ENCODE measurements around the gene COTL1.
"Not testable (repeated sequence)": the region's sequence is repeated elsewhere in the genome, so short reads cannot be mapped to it uniquely, and the experiment has no call there.

The COTL1 gene

DNA sequence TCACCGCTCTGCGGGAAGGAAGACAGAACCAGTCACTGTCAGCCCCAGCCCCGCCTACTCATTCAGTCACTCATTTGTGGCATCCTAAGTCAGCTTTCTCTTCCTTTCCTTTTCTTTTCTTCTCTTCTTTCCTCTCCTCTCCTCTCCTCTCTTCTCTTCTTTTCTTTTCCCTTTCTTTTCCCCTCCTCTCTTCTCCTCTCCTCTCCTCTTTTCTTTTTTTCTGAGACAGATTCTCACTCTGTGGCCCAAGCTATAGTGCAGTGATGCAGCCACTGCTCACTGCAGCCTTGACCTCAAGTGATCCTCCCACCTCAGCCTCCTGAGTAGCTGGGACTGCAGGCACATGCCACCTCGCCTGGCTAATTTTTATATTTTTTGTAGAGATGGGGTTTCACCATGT lies 19.8 kb upstream of the COTL1 start:
- Histone ChIP-seq H2BK12ac (ENCODE audit: low read length in 2 of 2) (no peak overlapping the region), H3K36me3 (ENCODE audit: control insufficient read depth in 1 of 2, insufficient read depth in 2 of 2, low read depth in 1 of 2, low read length in 2 of 2) (no peaks in the 10 kb centered on the region), H4K91ac (ENCODE audit: low read length) (no peak overlapping the region), H3K79me1 (replicated peaks; ENCODE audit: low read length, poor library complexity, severe bottlenecking) (no peaks in the 10 kb centered on the region), H3K4me3 (ENCODE audit: insufficient read depth in 1 of 2, low read depth in 1 of 2, low read length in 2 of 2) (no peak overlapping the region), H2AK5ac (ENCODE audit: low read length, severe bottlenecking) (no peak overlapping the region), H4K8ac (ENCODE audit: low read length) (no peak overlapping the region), H3K4me2 (ENCODE audit: low read length, poor library complexity, severe bottlenecking) (no peak overlapping the region), H2BK120ac (ENCODE audit: low read depth, low read length) (no peak overlapping the region), H3K4ac (ENCODE audit: low read depth in 1 of 2, low read length in 2 of 2) (no peak overlapping the region), H3K4me1 (ENCODE audit: control insufficient read depth, insufficient read depth, low read depth, low read length) (peaks cover 20% of the 10 kb centered on the region), H3K9ac (ENCODE audit: low read length) (no peak overlapping the region), H3K14ac (ENCODE audit: low read length in 2 of 2) (no peak overlapping the region), H2AFZ (ENCODE audit: low read depth, low read length) (no peak overlapping the region), H3K18ac (ENCODE audit: low read depth in 1 of 2, low read length in 2 of 2) (no peak overlapping the region), H3K27me3 (ENCODE audit: control insufficient read depth in 1 of 2, insufficient read depth in 1 of 2, low read length in 2 of 2) (no peaks in the 10 kb centered on the region), H2BK5ac (ENCODE audit: low read depth, low read length, poor library complexity, severe bottlenecking) (no peak overlapping the region), H3K27ac (ENCODE audit: low read length, poor library complexity, severe bottlenecking) (no peak overlapping the region), H3K23ac (ENCODE audit: low read length in 2 of 2) (no peak overlapping the region), H3K9me3 (ENCODE audit: control insufficient read depth, low read length) (no peaks in the 10 kb centered on the region), H2BK15ac (ENCODE audit: low read depth, poor library complexity, severe bottlenecking) (no peak overlapping the region)
- no peak for DNase-seq
- 87% methylated on average over 4 of the region's 4 CpGs for WGBS

DNA sequence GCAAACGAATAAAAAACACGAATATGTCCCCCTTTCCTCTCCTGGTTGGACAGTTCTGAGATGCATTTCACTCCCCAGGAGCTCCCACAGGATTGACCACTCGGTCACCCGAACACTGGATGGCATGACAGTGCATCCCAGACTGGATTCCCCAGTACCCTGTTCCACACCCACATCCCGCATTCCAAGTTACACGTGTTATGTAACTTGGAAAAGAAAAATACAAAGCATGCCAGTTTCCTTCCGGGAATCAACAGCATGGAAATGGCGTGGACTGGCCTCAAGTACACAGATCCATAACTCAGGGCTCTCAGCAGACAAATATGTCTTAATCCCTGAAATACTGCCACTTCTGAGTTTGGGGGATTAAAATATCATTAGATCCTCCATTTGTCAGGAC lies 17.8 kb upstream of the COTL1 start:
- Histone ChIP-seq H4K91ac (ENCODE audit: low read length) (no peak overlapping the region), H3K79me1 (replicated peaks; ENCODE audit: low read length, poor library complexity, severe bottlenecking) (no peaks in the 10 kb centered on the region), H3K4me3 (ENCODE audit: insufficient read depth in 1 of 2, low read depth in 1 of 2, low read length in 2 of 2) (no peak overlapping the region), H3K27ac (ENCODE audit: low read length, poor library complexity, severe bottlenecking) (no peak overlapping the region), H2AFZ (ENCODE audit: low read depth, low read length) (no peak overlapping the region), H3K9me3 (ENCODE audit: control insufficient read depth, low read length) (no peaks in the 10 kb centered on the region), H3K36me3 (ENCODE audit: control insufficient read depth in 1 of 2, insufficient read depth in 2 of 2, low read depth in 1 of 2, low read length in 2 of 2) (no peaks in the 10 kb centered on the region), H3K4me1 (ENCODE audit: control insufficient read depth, insufficient read depth, low read depth, low read length) (peaks cover 8% of the 10 kb centered on the region), H3K14ac (ENCODE audit: low read length in 2 of 2) (no peak overlapping the region), H2BK12ac (ENCODE audit: low read length in 2 of 2) (no peak overlapping the region), H3K9ac (ENCODE audit: low read length) (no peak overlapping the region), H3K18ac (ENCODE audit: low read depth in 1 of 2, low read length in 2 of 2) (no peak overlapping the region), H2BK5ac (ENCODE audit: low read depth, low read length, poor library complexity, severe bottlenecking) (no peak overlapping the region), H4K8ac (ENCODE audit: low read length) (no peak overlapping the region), H2BK120ac (ENCODE audit: low read depth, low read length) (no peak overlapping the region), H3K4me2 (ENCODE audit: low read length, poor library complexity, severe bottlenecking) (no peak overlapping the region), H3K27me3 (ENCODE audit: control insufficient read depth in 1 of 2, insufficient read depth in 1 of 2, low read length in 2 of 2) (no peaks in the 10 kb centered on the region), H2AK5ac (ENCODE audit: low read length, severe bottlenecking) (no peak overlapping the region), H2BK15ac (ENCODE audit: low read depth, poor library complexity, severe bottlenecking) (no peak overlapping the region), H3K4ac (ENCODE audit: low read depth in 1 of 2, low read length in 2 of 2) (no peak overlapping the region), H3K23ac (ENCODE audit: low read length in 2 of 2) (no peak overlapping the region)
- WGBS: 93% methylated on average over 8 of the region's 8 CpGs
- DNase-seq: no peak

DNA sequence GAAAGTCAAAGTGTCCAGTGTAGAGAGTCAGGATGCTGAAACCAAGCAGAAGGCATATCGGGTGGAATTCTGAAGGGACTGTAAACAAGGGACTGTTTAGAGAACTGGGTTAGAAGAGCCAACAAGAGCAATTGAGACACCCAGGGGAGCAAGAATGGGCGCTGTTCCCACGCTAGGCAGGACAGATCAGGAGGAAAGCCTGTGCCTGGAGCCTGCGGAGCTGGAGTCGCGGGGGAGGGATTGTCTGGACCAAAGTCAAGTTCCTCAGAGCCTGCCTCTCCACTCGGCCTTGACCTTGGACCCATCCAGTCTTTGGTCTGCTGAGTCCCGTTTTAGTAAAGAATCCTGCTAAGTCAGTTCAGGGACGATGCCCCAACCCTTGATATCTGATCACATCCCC lies 15.7 kb upstream of the COTL1 start:
- DNase-seq: peak; percentile 69
- H3K4me1 ChIP-seq (ENCODE audit: control insufficient read depth, insufficient read depth, low read depth, low read length): peaks cover 2% of the 10 kb centered on the region
- peak overlapping the region in 1 of 2 experiments; percentile 42 for H3K4me3 ChIP-seq (ENCODE audit: insufficient read depth in 1 of 2, low read depth in 1 of 2, low read length in 2 of 2)
- peak overlapping the region in 1 of 2 experiments; percentile 28 for H3K18ac ChIP-seq (ENCODE audit: low read depth in 1 of 2, low read length in 2 of 2)
- H2AFZ ChIP-seq (ENCODE audit: low read depth, low read length): no peak overlapping the region
- H3K9ac ChIP-seq (ENCODE audit: low read length): peak overlapping the region; percentile 8
- H2BK120ac ChIP-seq (ENCODE audit: low read depth, low read length): no peak overlapping the region
- H4K8ac ChIP-seq (ENCODE audit: low read length): peak overlapping the region; percentile 19
- H3K27ac ChIP-seq (ENCODE audit: low read length, poor library complexity, severe bottlenecking): no peak overlapping the region
- H2BK5ac ChIP-seq (ENCODE audit: low read depth, low read length, poor library complexity, severe bottlenecking): no peak overlapping the region
- no peak overlapping the region for H4K91ac ChIP-seq (ENCODE audit: low read length)
- H3K9me3 ChIP-seq (ENCODE audit: control insufficient read depth, low read length): no peaks in the 10 kb centered on the region
- no peaks in the 10 kb centered on the region for H3K27me3 ChIP-seq (ENCODE audit: control insufficient read depth in 1 of 2, insufficient read depth in 1 of 2, low read length in 2 of 2)
- no peak overlapping the region for H3K23ac ChIP-seq (ENCODE audit: low read length in 2 of 2)
- H2AK5ac ChIP-seq (ENCODE audit: low read length, severe bottlenecking): no peak overlapping the region
- H3K14ac ChIP-seq (ENCODE audit: low read length in 2 of 2): no peak overlapping the region
- no peaks in the 10 kb centered on the region for H3K79me1 ChIP-seq (replicated peaks; ENCODE audit: low read length, poor library complexity, severe bottlenecking)
- no peak overlapping the region for H2BK15ac ChIP-seq (ENCODE audit: low read depth, poor library complexity, severe bottlenecking)
- 58% methylated on average over 9 of the region's 9 CpGs for WGBS
- H3K4ac ChIP-seq (ENCODE audit: low read depth in 1 of 2, low read length in 2 of 2): no peak overlapping the region
- H2BK12ac ChIP-seq (ENCODE audit: low read length in 2 of 2): peak overlapping the region in 1 of 2 experiments; percentile 18
- H3K36me3 ChIP-seq (ENCODE audit: control insufficient read depth in 1 of 2, insufficient read depth in 2 of 2, low read depth in 1 of 2, low read length in 2 of 2): no peaks in the 10 kb centered on the region
- no peak overlapping the region for H3K4me2 ChIP-seq (ENCODE audit: low read length, poor library complexity, severe bottlenecking)

DNA sequence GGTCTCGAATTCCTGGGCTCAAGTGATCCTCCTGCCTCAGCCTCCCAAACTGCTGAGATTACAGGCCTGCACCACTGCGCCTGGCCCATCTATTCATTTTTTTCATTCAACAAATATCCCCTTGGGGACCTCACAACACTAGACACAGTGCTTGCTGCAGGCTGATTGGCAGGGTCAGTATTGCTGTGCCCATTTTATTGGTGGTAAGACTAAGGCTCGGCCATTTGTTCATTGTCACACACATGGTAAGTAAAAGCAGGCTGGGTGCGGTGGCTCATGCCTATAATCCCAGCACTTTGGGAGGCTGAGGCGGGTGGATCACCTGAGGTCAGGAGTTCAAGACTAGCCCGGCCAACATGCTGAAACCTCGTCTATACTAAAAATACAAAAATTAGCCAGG lies 15.0 kb upstream of the COTL1 start:
- H2BK5ac ChIP-seq (ENCODE audit: low read depth, low read length, poor library complexity, severe bottlenecking); H2AFZ ChIP-seq (ENCODE audit: low read depth, low read length); H2BK12ac ChIP-seq (ENCODE audit: low read length in 2 of 2); H3K4me1 ChIP-seq (ENCODE audit: control insufficient read depth, insufficient read depth, low read depth, low read length); H4K8ac ChIP-seq (ENCODE audit: low read length); H3K4ac ChIP-seq (ENCODE audit: low read depth in 1 of 2, low read length in 2 of 2); H3K79me1 ChIP-seq (replicated peaks; ENCODE audit: low read length, poor library complexity, severe bottlenecking); H3K27me3 ChIP-seq (ENCODE audit: control insufficient read depth in 1 of 2, insufficient read depth in 1 of 2, low read length in 2 of 2); H3K9ac ChIP-seq (ENCODE audit: low read length); H3K4me3 ChIP-seq (ENCODE audit: insufficient read depth in 1 of 2, low read depth in 1 of 2, low read length in 2 of 2); H4K91ac ChIP-seq (ENCODE audit: low read length); H3K18ac ChIP-seq (ENCODE audit: low read depth in 1 of 2, low read length in 2 of 2); H3K36me3 ChIP-seq (ENCODE audit: control insufficient read depth in 1 of 2, insufficient read depth in 2 of 2, low read depth in 1 of 2, low read length in 2 of 2); DNase-seq; H2BK120ac ChIP-seq (ENCODE audit: low read depth, low read length); H3K23ac ChIP-seq (ENCODE audit: low read length in 2 of 2); H3K14ac ChIP-seq (ENCODE audit: low read length in 2 of 2); H3K9me3 ChIP-seq (ENCODE audit: control insufficient read depth, low read length); H2BK15ac ChIP-seq (ENCODE audit: low read depth, poor library complexity, severe bottlenecking); H3K27ac ChIP-seq (ENCODE audit: low read length, poor library complexity, severe bottlenecking); H3K4me2 ChIP-seq (ENCODE audit: low read length, poor library complexity, severe bottlenecking); H2AK5ac ChIP-seq (ENCODE audit: low read length, severe bottlenecking): not testable (repeated sequence)
- 96% methylated on average over 7 of the region's 7 CpGs for WGBS

All from mesenchymal stem cell (in vitro differentiated cells and primary cell).